Measurements from ENCODE around the gene PHLDA2.

- TF ChIP-seq CTCF (IDR thresholded peaks at IDR 0.05) (no peak), POLR2A (IDR thresholded peaks at IDR 0.05) (no peak), POLR2AphosphoS5 (IDR thresholded peaks at IDR 0.05) (no peak), EP300 (IDR thresholded peaks at IDR 0.05) (no peak)
Measured at GRCh38 chr11:2880646-2881045, 48.6 kb downstream of the PHLDA2 start.

Measured in suprapubic skin (tissue), 4 donors.